ENCODE results near the gene DUOX1. TPM values are rescaled to one million over a fixed set of nuclear protein-coding genes. Genes with fewer than 3 reads are reported as not detected.

DUOX1 gene
- total RNA-seq, 1 experiment from 2014 or later = not detected

GRCh38 chr15:45179221-45179985 is 49.6 kb downstream of the DUOX1 start:
- no peak overlapping the region for H2AFZ ChIP-seq
- H4K20me1 ChIP-seq (ENCODE audit: insufficient read depth) = no peaks in the 10 kb centered on the region
- 0 out of 2 replicates have a peak, but pooled peaks cover 5% of the 10 kb centered on the region for H3K4me1 ChIP-seq (replicated peaks; ENCODE audit: insufficient read depth)
- H3K4me2 ChIP-seq = no peak overlapping the region
- H3K36me3 ChIP-seq (ENCODE audit: low read depth) = no peaks in the 10 kb centered on the region
- no peaks in the 10 kb centered on the region for H3K79me2 ChIP-seq (ENCODE audit: low read depth)
- H3F3A ChIP-seq (ENCODE audit: insufficient read depth, low read depth) = no peaks in the 10 kb centered on the region
- CTCF ChIA-PET = no interaction called here
- no peaks in the 10 kb centered on the region for H3K9me3 ChIP-seq (ENCODE audit: insufficient read depth, low read depth)
- TF ChIP-seq EZH2 (IDR thresholded peaks at IDR 0.05; ENCODE audit: low read depth) (no peak), CTCF (conservative IDR thresholded peaks at IDR 0.05) (0 out of 2 replicates have a peak, but pooled peaks have one; percentile 23)
- H3K27me3 ChIP-seq (ENCODE audit: insufficient read depth, low read depth) = no peaks in the 10 kb centered on the region
- no peaks in the 10 kb centered on the region for H3K9me2 ChIP-seq (ENCODE audit: insufficient read depth)
- no peak for DNase-seq
- H3K27ac ChIP-seq = no peak overlapping the region
- POLR2A ChIA-PET (ENCODE audit: unreplicated experiment) = no interaction called here
- H3K4me3 ChIP-seq = no peak overlapping the region
- no TSS peak for BruUV-seq (replicated peaks)
- intact Hi-C loops (cut with micrococcal nuclease; ENCODE audit: unreplicated experiment) = no loop called here

GRCh38 chr15:45180201-45180600 is 50.4 kb downstream of the DUOX1 start:
- CTCF ChIA-PET = interaction anchor here (2.0 kb wide), 1 partner anchor 12 kb away, joined by 6 read pairs; no protein-coding TSS in a partner anchor
- no peak overlapping the region for H3K4me3 ChIP-seq
- H3K4me2 ChIP-seq = no peak overlapping the region
- intact Hi-C loops (cut with micrococcal nuclease; ENCODE audit: unreplicated experiment) = no loop called here
- no peaks in the 10 kb centered on the region for H3K9me3 ChIP-seq (ENCODE audit: insufficient read depth, low read depth)
- TF ChIP-seq EZH2 (IDR thresholded peaks at IDR 0.05; ENCODE audit: low read depth) = no peak
- no peak for TF ChIP-seq CTCF (conservative IDR thresholded peaks at IDR 0.05)
- H4K20me1 ChIP-seq (ENCODE audit: insufficient read depth) = no peaks in the 10 kb centered on the region
- no peaks in the 10 kb centered on the region for H3K36me3 ChIP-seq (ENCODE audit: low read depth)
- POLR2A ChIA-PET (ENCODE audit: unreplicated experiment) = no interaction called here
- H3K9me2 ChIP-seq (ENCODE audit: insufficient read depth) = no peaks in the 10 kb centered on the region
- H3K27ac ChIP-seq = no peak overlapping the region
- H3K27me3 ChIP-seq (ENCODE audit: insufficient read depth, low read depth) = no peaks in the 10 kb centered on the region
- 0 out of 2 replicates have a peak, but pooled peaks cover 5% of the 10 kb centered on the region for H3K4me1 ChIP-seq (replicated peaks; ENCODE audit: insufficient read depth)
- no peaks in the 10 kb centered on the region for H3F3A ChIP-seq (ENCODE audit: insufficient read depth, low read depth)
- no peak for DNase-seq
- no peaks in the 10 kb centered on the region for H3K79me2 ChIP-seq (ENCODE audit: low read depth)
- no TSS peak for BruUV-seq (replicated peaks)
- H2AFZ ChIP-seq = no peak overlapping the region

GRCh38 chr15:45180648-45181436 is 51.0 kb downstream of the DUOX1 start:
- intact Hi-C loops (cut with micrococcal nuclease; ENCODE audit: unreplicated experiment) = no loop called here
- H3F3A ChIP-seq (ENCODE audit: insufficient read depth, low read depth) = no peaks in the 10 kb centered on the region
- CTCF ChIA-PET = interaction anchor here (2.0 kb wide), 1 partner anchor 13 kb away, joined by 6 read pairs; no protein-coding TSS in a partner anchor

More at GRCh38 chr15:45180648-45181436, 51.0 kb downstream of the DUOX1 start:
- no peak overlapping the region for H3K27ac ChIP-seq
- no peaks in the 10 kb centered on the region for H3K9me3 ChIP-seq (ENCODE audit: insufficient read depth, low read depth)
- H3K79me2 ChIP-seq (ENCODE audit: low read depth) = no peaks in the 10 kb centered on the region
- TF ChIP-seq EZH2 (IDR thresholded peaks at IDR 0.05; ENCODE audit: low read depth) (no peak), CTCF (conservative IDR thresholded peaks at IDR 0.05) (no peak)
- H3K27me3 ChIP-seq (ENCODE audit: insufficient read depth, low read depth) = no peaks in the 10 kb centered on the region
- no peak overlapping the region for H3K4me3 ChIP-seq
- no peaks in the 10 kb centered on the region for H3K36me3 ChIP-seq (ENCODE audit: low read depth)
- 0 out of 2 replicates have a peak, but pooled peaks cover 5% of the 10 kb centered on the region for H3K4me1 ChIP-seq (replicated peaks; ENCODE audit: insufficient read depth)
- DNase-seq = no peak
- BruUV-seq (replicated peaks) = no TSS peak
- no peak overlapping the region for H2AFZ ChIP-seq
- H4K20me1 ChIP-seq (ENCODE audit: insufficient read depth) = no peaks in the 10 kb centered on the region
- no peak overlapping the region for H3K4me2 ChIP-seq
- POLR2A ChIA-PET (ENCODE audit: unreplicated experiment) = no interaction called here
- H3K9me2 ChIP-seq (ENCODE audit: insufficient read depth) = no peaks in the 10 kb centered on the region

Data from PC-9 (cell line).